Choroid plexus epithelial cell (primary cell): ENCODE measurements around the gene NDE1.
A peak's percentile ranks its signal among the peaks of the same experiment; 100 is the strongest.

Experiments
- DNase-seq: peaks from one replicate; pipeline ENCODE4 v3.0.0-alpha.2; 2010; ENCODE audit warnings: low read depth
- H3K4me3 ChIP-seq: 2 replicates; pipeline ENCODE4 v1.5.1; 2011; ENCODE audit warnings: low read depth, mild to moderate bottlenecking, control low read depth, low read length, moderate library complexity
- CTCF ChIP-seq: conservative IDR thresholded peaks from 2 replicates; pipeline ENCODE4 v1.5.1; 2011; ENCODE audit warnings: low read depth, mild to moderate bottlenecking, control low read depth, inconsistent platforms, low read length, moderate library complexity

Gene NDE1

GRCh38 chr16:15765880-15766279 lies 115.8 kb downstream of the NDE1 start:
- DNase-seq = peak; percentile 35
- H3K4me3 ChIP-seq = no peak overlapping the region
- peak; percentile 78 for TF ChIP-seq CTCF

GRCh38 chr16:15766918-15767317 lies 116.9 kb downstream of the NDE1 start:
- TF ChIP-seq CTCF = no peak
- no peak overlapping the region for H3K4me3 ChIP-seq
- DNase-seq = no peak

- H3K4me3 ChIP-seq = no peak overlapping the region
Measured at GRCh38 chr16:15768201-15768600, 118.2 kb downstream of the NDE1 start.

DNA sequence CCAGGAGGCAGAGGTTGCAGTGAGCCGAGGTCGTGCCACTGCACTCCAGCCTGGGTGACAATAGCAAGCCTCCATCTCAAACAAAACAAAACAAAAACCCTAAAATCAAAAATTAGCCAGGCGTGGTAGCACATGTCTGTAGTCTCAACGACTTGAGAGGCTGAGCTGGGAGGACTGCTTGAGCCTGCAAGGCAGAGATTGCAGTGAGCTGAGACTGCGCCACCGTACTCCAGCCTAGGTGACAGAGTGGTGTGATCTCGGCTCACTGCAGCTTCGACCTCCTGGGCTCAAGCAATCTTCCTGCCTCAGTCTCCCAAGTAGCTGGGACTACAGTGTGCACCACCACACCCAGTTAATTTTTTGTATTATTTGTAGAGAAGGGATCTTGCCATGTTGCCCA lies 119.2 kb downstream of the NDE1 start:
- DNase-seq = no peak
- no peak for TF ChIP-seq CTCF
- no peak overlapping the region for H3K4me3 ChIP-seq

More at GRCh38 chr16:15768201-15768600, 118.2 kb downstream of the NDE1 start:
- DNase-seq = no peak
- TF ChIP-seq CTCF = no peak

DNA sequence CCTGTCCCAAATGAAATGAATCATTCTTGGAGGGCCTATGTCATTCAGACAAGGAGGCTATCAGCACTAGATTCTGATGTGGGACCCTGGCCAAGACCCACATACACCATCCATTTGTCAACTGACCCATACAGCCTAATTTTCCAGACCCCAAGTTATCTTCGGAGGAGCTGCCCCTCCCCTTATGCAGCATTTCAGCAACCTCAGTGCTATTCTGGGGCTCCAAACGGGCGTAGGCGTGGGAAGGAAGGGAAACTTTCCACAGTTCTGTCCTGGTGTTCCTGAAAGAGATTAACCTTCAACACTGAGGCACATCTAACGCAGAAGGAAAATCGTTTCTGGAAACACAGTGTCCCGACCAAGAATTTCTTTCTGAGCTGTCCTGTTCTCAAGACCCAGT lies 120.1 kb downstream of the NDE1 start:
- DNase-seq = no peak
- H3K4me3 ChIP-seq = no peak overlapping the region
- no peak for TF ChIP-seq CTCF

DNA sequence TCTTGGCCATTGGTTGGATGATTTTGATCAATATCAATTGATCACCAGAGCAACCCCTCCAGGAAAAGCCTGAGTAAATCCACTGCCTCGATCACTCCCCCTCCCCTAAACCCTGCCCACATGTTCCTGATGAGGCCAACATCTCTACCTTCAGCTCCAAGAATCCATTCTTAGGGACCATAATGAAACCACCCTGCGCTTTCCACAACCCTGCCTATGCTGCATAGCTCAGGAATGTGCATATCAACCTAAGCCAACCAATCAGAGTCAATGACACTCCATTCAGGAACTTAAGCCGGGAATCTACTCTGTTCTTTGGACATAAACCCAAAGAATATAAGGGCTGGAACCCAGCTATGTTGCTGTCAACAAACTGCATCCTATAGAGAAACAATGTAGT lies 120.5 kb downstream of the NDE1 start:
- peak; percentile 63 for DNase-seq
- TF ChIP-seq CTCF = no peak
- no peak overlapping the region for H3K4me3 ChIP-seq

- DNase-seq = no peak
- no peak for TF ChIP-seq CTCF
- no peak overlapping the region for H3K4me3 ChIP-seq
Measured at GRCh38 chr16:15771694-15772093, 121.6 kb downstream of the NDE1 start.
